MM.1S (cell line): ENCODE data around the gene CHCHD6.

ENCODE experiments used
- DNase-seq: peaks from one replicate; pipeline ENCODE4 v3.0.0-alpha.2; 2015
- H2AFZ ChIP-seq: fragments of 300-600 bp; sonication (generic); 2 replicates; pipeline ENCODE4 v1.6.0; 2016; ENCODE audit warnings: antibody characterized with exemption, low read length
- H3F3A ChIP-seq: fragments of 300-600 bp; sonication (generic); 2 replicates; pipeline ENCODE4 v1.6.1; 2016; ENCODE audit warnings: mild to moderate bottlenecking, antibody characterized with exemption, low read length, moderate library complexity, mixed read lengths; ENCODE audit not compliant: insufficient read depth
- H3K27ac ChIP-seq: fragments of 300-600 bp; sonication (generic); 2 replicates; pipeline ENCODE4 v1.5.1; 2016; ENCODE audit warnings: mild to moderate bottlenecking, low read length
- H3K27me3 ChIP-seq: fragments of 300-600 bp; sonication (generic); replicated peaks from 2 replicates; pipeline ENCODE4 v1.6.0; 2016; ENCODE audit warnings: low read length; ENCODE audit not compliant: insufficient read depth
- H3K36me3 ChIP-seq: fragments of 300-600 bp; sonication (generic); replicated peaks from 2 replicates; pipeline ENCODE4 v1.6.1; 2016; ENCODE audit warnings: mild to moderate bottlenecking, low read length, mixed read lengths; ENCODE audit not compliant: insufficient read depth
- H3K4me1 ChIP-seq: fragments of 300-600 bp; sonication (generic); 2 replicates; pipeline ENCODE4 v1.6.1; 2016; ENCODE audit warnings: low read length, mixed read lengths
- H3K4me2 ChIP-seq: fragments of 300-600 bp; sonication (generic); 2 replicates; pipeline ENCODE4 v1.6.0; 2016; ENCODE audit warnings: low read depth, low read length
- H3K4me3 ChIP-seq: fragments of 300-600 bp; sonication (generic); 2 replicates; pipeline ENCODE4 v1.5.1; 2016; ENCODE audit warnings: low read length, mixed read lengths
- H3K79me2 ChIP-seq: fragments of 300-600 bp; sonication (generic); 2 replicates; pipeline ENCODE4 v1.6.1; 2016; ENCODE audit warnings: mixed run types, low read length, mixed read lengths
- H3K9ac ChIP-seq: fragments of 300-600 bp; sonication (generic); 2 replicates; pipeline ENCODE4 v1.6.1; 2016; ENCODE audit warnings: low read length, mixed read lengths
- H3K9me2 ChIP-seq: fragments of 300-600 bp; sonication (generic); replicated peaks from 2 replicates; pipeline ENCODE4 v1.6.1; 2016; ENCODE audit warnings: mild to moderate bottlenecking, low read length, mixed read lengths; ENCODE audit not compliant: insufficient read depth
- H3K9me3 ChIP-seq: fragments of 300-600 bp; sonication (generic); replicated peaks from 2 replicates; pipeline ENCODE4 v1.6.1; 2016; ENCODE audit warnings: mild to moderate bottlenecking, low read length, mixed read lengths; ENCODE audit not compliant: insufficient read depth
- H4K20me1 ChIP-seq: fragments of 300-600 bp; sonication (generic); 2 replicates; pipeline ENCODE4 v1.6.1; 2016; ENCODE audit warnings: mild to moderate bottlenecking, low read length, moderate library complexity, mixed read lengths; ENCODE audit not compliant: insufficient read depth
- CTCF ChIP-seq: fragments of 300-600 bp; sonication (generic); IDR thresholded peaks from 2 replicates; pipeline ENCODE4 v1.5.1; 2016; ENCODE audit warnings: antibody characterized with exemption, low read length, mixed read lengths
- EZH2 ChIP-seq: fragments of 300-600 bp; sonication (generic); optimal IDR thresholded peaks from 2 replicates; pipeline ENCODE3; 2017; ENCODE audit warnings: low read depth, mild to moderate bottlenecking, antibody characterized with exemption, low read length, mixed read lengths
- EZH2phosphoT487 ChIP-seq: fragments of 300-600 bp; sonication (generic); IDR thresholded peaks from 2 replicates; pipeline ENCODE4 v1.6.1; 2018; ENCODE audit warnings: antibody characterized with exemption, low read length

Gene CHCHD6

DNA sequence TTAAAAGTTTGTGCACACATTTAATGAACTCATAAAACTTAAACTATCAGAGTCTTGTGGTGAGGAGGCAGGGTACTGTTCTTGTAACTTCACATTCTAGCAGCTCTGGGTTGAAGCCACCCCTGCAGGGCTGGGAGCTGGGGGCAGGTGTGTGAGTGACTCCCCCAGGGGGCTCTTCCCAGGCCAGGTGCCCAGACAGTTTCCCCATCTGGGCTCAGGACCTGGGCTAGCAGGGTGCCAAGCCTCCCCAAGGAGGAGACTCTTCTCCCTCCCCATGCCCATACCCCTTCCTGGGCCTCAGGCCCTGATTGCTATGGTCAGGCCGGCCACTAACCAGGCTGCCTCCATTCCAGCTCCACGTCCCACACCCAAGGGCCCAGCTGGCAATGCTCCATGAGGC, 22.0 kb upstream of the CHCHD6 start:
- no peaks in the 10 kb centered on the region for H3K4me1 ChIP-seq
- H2AFZ ChIP-seq, result no peak overlapping the region
- no peaks in the 10 kb centered on the region for H3K79me2 ChIP-seq
- H3K9me3 ChIP-seq, result no peaks in the 10 kb centered on the region
- H3K9me2 ChIP-seq, result no peaks in the 10 kb centered on the region
- no peak overlapping the region for H3K4me2 ChIP-seq
- no peaks in the 10 kb centered on the region for H3F3A ChIP-seq
- H3K27ac ChIP-seq, result no peak overlapping the region
- H3K9ac ChIP-seq, result no peak overlapping the region
- no peaks in the 10 kb centered on the region for H3K36me3 ChIP-seq
- H3K27me3 ChIP-seq, result no peaks in the 10 kb centered on the region
- H4K20me1 ChIP-seq, result no peaks in the 10 kb centered on the region
- DNase-seq, result no peak
- H3K4me3 ChIP-seq, result no peak overlapping the region
- TF ChIP-seq CTCF (no peak), EZH2phosphoT487 (no peak), EZH2 (no peak)

DNA sequence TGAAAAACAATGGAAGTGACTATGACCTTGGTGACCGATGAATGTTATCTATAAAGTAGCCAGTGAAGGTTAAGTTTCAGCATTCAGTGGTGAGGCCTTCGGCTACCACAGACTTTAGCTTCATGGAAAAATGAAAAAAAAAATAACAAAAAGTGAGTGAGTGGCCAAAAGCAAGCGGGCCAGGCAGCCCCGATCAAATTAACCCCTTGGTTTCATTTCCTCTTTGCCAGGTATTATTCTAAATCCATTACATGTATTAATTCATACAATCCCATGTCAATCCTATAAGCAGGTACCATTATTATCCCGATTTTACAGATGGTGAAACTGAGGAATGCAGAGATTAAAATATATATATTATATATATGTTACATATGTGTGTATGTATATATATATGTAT, 21.0 kb upstream of the CHCHD6 start:
- no peaks in the 10 kb centered on the region for H3K9me2 ChIP-seq
- H3K4me3 ChIP-seq, result no peak overlapping the region
- H4K20me1 ChIP-seq, result no peaks in the 10 kb centered on the region
- H3K27ac ChIP-seq, result no peak overlapping the region
- H3K9ac ChIP-seq, result no peak overlapping the region
- no peak overlapping the region for H3K4me2 ChIP-seq
- no peaks in the 10 kb centered on the region for H3K9me3 ChIP-seq
- TF ChIP-seq EZH2phosphoT487 (no peak), CTCF (no peak), EZH2 (no peak)
- H3K27me3 ChIP-seq, result no peaks in the 10 kb centered on the region
- H3F3A ChIP-seq, result no peaks in the 10 kb centered on the region
- no peak for DNase-seq
- H3K4me1 ChIP-seq, result no peaks in the 10 kb centered on the region
- H3K79me2 ChIP-seq, result no peaks in the 10 kb centered on the region
- no peak overlapping the region for H2AFZ ChIP-seq
- H3K36me3 ChIP-seq, result no peaks in the 10 kb centered on the region

GRCh38 chr3:126684218-126684751, 19.8 kb upstream of the CHCHD6 start:
- Histone ChIP-seq H3K79me2 (no peaks in the 10 kb centered on the region), H2AFZ (no peak overlapping the region), H3K36me3 (no peaks in the 10 kb centered on the region), H4K20me1 (no peaks in the 10 kb centered on the region), H3K27me3 (no peaks in the 10 kb centered on the region), H3K27ac (no peak overlapping the region), H3K4me1 (no peaks in the 10 kb centered on the region), H3K4me3 (no peak overlapping the region), H3F3A (no peaks in the 10 kb centered on the region), H3K4me2 (no peak overlapping the region), H3K9ac (no peak overlapping the region), H3K9me3 (no peaks in the 10 kb centered on the region), H3K9me2 (no peaks in the 10 kb centered on the region)
- DNase-seq, result no peak
- TF ChIP-seq EZH2phosphoT487 (no peak), CTCF (no peak), EZH2 (no peak)

DNA sequence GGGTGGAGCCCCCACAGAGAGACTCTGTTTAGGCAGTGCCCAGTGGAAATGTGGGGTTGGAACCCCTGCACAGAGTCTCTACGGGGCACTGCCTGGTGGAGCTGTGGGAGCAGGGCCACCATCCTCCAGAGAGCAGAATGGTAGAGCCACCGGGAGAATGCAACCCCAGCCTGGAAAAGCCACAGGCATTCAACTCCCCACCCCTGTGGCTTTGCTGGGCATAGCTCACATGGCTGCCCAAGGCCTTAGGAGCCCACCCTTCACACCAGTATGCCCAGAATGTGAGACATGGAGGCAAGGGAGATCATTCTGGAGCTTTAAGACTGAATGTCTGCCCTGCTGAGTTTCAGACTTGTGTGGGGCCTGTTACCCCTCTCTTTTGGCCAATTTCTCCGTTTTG, 19.0 kb upstream of the CHCHD6 start:
- H3K4me1 ChIP-seq, result no peaks in the 10 kb centered on the region
- H3K9me3 ChIP-seq, result no peaks in the 10 kb centered on the region
- no peak overlapping the region for H3K4me3 ChIP-seq
- no peaks in the 10 kb centered on the region for H3F3A ChIP-seq
- no peak for TF ChIP-seq CTCF
- TF ChIP-seq EZH2, result no peak
- TF ChIP-seq EZH2phosphoT487, result no peak
- no peak overlapping the region for H3K27ac ChIP-seq
- H2AFZ ChIP-seq, result no peak overlapping the region
- no peaks in the 10 kb centered on the region for H3K36me3 ChIP-seq
- no peaks in the 10 kb centered on the region for H3K9me2 ChIP-seq
- no peaks in the 10 kb centered on the region for H3K79me2 ChIP-seq
- no peak overlapping the region for H3K4me2 ChIP-seq
- H3K9ac ChIP-seq, result no peak overlapping the region
- no peak for DNase-seq
- H4K20me1 ChIP-seq, result no peaks in the 10 kb centered on the region
- H3K27me3 ChIP-seq, result no peaks in the 10 kb centered on the region
